Vagina (tissue), 2 donors: ENCODE results near the gene LRRC26. TPM values are rescaled to one million over a fixed set of nuclear protein-coding genes. Genes with fewer than 3 reads are reported as not detected.

Source experiments
- DNase-seq, 2 donors: peaks; one replicate each; pipeline ENCODE4 v3.0.0-alpha.2; 2017; ENCODE audit errors: extremely low spot score in 2 of 2
- H3K27ac ChIP-seq: fragments of 200-600 bp; sonication (generic); one replicate; pipeline ENCODE4 v1.5.1; 2019
- H3K27me3 ChIP-seq: fragments of 200-600 bp; sonication (generic); one replicate; pipeline ENCODE4 v1.5.1; 2019
- H3K36me3 ChIP-seq, 2 donors: fragments of 200-600 bp; sonication (generic); one replicate each; pipeline ENCODE4 v1.5.1; 2017 to 2019
- H3K4me1 ChIP-seq: fragments of 200-600 bp; sonication (generic); one replicate; pipeline ENCODE4 v1.5.1; 2019
- H3K4me3 ChIP-seq, 2 donors: fragments of 200-600 bp; sonication (generic); 1 replicate in 1 of 2; 2 replicates in 1 of 2; pipeline ENCODE4 v1.5.1; 2016 to 2019
- H3K9me3 ChIP-seq: fragments of 200-600 bp; sonication (generic); one replicate; pipeline ENCODE4 v1.5.1; 2019
- POLR2A ChIP-seq, 2 donors: fragments of 450-650 bp; IDR thresholded peaks; one replicate each; pipeline ENCODE4 v1.6.1; 2017; ENCODE audit warnings: antibody characterized with exemption in 2 of 2, mild to moderate bottlenecking in 2 of 2, moderate library complexity in 2 of 2
- POLR2AphosphoS5 ChIP-seq, 2 donors: sonication (generic); formaldehyde crosslinking; IDR thresholded peaks; one replicate each; pipeline ENCODE4 v1.9.0; 2017; ENCODE audit warnings: antibody characterized with exemption in 2 of 2, mild to moderate bottlenecking in 2 of 2, low read depth in 1 of 2; ENCODE audit not compliant: insufficient read depth in 1 of 2
- intact Hi-C: fragments of 100-400 bp; cut with DNase I; formaldehyde crosslinking; loops from one replicate; pipeline ENCODE4 v1.15.1; 2023
- total RNA-seq: library from RNA; depleted of rRNA; stranded (reverse); fragments of >200 nt; gene quantifications from one replicate; pipeline ENCODE4 v1.2.3, GENCODE V29; 2016
- TF ChIP-seq, protein P1 (sequence below), 3 experiments: fragments of 450-650 bp in 2 of 3; fragments of 200-600 bp in 1 of 3; sonication (generic) in 1 of 3; IDR thresholded peaks; one replicate each; pipeline ENCODE4 v1.5.1; 2017 to 2019; ENCODE audit warnings: antibody characterized with exemption in 3 of 3, mild to moderate bottlenecking in 2 of 3, moderate library complexity in 2 of 3

Gene LRRC26
- total RNA-seq, 1 donor from 2014 or later = not detected

GRCh38 chr9:137157618-137158415 lies 12.0 kb downstream of the LRRC26 start:
- Histone ChIP-seq H3K4me1 (peaks cover 29% of the 10 kb centered on the region), H3K27me3 (peaks cover 17% of the 10 kb centered on the region), H3K9me3 (no peaks in the 10 kb centered on the region), H3K4me3 (no peak overlapping the region), H3K36me3 (no peaks in the 10 kb centered on the region), H3K27ac (no peak overlapping the region)
- intact Hi-C loops = no loop called here
- DNase-seq = no peak
- no peak for TF ChIP-seq POLR2A (IDR thresholded peaks at IDR 0.05)
- TF ChIP-seq, protein P1, sequence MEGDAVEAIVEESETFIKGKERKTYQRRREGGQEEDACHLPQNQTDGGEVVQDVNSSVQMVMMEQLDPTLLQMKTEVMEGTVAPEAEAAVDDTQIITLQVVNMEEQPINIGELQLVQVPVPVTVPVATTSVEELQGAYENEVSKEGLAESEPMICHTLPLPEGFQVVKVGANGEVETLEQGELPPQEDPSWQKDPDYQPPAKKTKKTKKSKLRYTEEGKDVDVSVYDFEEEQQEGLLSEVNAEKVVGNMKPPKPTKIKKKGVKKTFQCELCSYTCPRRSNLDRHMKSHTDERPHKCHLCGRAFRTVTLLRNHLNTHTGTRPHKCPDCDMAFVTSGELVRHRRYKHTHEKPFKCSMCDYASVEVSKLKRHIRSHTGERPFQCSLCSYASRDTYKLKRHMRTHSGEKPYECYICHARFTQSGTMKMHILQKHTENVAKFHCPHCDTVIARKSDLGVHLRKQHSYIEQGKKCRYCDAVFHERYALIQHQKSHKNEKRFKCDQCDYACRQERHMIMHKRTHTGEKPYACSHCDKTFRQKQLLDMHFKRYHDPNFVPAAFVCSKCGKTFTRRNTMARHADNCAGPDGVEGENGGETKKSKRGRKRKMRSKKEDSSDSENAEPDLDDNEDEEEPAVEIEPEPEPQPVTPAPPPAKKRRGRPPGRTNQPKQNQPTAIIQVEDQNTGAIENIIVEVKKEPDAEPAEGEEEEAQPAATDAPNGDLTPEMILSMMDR (IDR thresholded peaks at IDR 0.05) = no peak
- TF ChIP-seq POLR2AphosphoS5 (IDR thresholded peaks at IDR 0.05; ENCODE audit: insufficient read depth in 1 of 2, low read depth in 1 of 2) = no peak

DNA sequence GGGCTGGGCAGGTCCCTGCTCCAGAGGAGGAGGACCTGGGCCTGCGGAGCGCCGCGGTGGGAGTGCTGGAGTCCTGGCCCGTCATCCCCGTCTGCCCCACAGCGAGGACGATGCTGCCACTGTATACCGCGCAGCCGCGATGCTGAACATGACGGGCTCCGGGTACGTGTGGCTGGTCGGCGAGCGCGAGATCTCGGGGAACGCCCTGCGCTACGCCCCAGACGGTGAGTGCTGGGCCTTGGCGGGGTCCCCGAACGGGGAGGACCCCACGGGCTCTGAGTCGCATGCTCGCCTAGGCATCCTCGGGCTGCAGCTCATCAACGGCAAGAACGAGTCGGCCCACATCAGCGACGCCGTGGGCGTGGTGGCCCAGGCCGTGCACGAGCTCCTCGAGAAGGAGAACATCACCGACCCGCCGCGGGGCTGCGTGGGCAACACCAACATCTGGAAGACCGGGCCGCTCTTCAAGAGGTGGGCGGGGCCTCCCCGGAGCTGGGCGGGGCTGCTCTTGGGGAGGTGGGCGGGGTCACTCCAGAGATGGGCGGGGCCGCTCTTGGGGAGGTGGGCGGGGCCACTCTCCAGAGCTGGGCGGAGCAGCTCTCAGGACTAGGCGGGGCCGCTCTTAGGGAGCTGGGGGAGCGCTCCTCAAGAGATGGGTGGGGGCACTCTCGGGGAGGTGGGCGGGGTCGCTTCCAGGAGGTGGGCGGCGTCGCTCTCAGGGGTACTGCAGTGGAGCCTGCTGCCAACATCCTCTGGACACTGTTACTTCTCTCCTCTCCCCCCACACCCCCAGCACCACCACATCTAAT lies 13.1 kb downstream of the LRRC26 start:
- peaks cover 9% of the 10 kb centered on the region for H3K27me3 ChIP-seq

DNA sequence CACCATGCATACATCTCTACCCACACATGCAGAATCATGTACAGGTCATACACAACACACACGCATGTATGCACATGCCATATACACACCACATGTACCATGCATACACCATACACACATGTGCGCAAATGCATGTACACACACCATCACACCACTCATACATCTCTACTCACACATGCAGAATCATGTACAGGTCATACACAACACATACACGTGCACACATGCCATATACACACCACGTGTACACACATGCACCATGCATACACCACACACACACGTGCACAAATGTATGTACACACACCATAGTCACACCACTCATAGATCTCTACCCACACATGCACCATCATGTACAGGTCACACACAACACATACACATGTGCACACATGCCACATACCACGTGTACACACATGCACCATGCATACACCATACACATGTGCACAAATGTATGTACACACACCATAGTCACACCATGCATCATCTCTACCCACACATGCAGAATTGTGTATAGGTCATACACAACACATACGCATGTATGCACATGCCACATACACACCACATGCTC lies 16.9 kb downstream of the LRRC26 start:
- intact Hi-C loops = no loop called here
- TF ChIP-seq, protein P1 (IDR thresholded peaks at IDR 0.05) = no peak
- TF ChIP-seq POLR2AphosphoS5 (IDR thresholded peaks at IDR 0.05; ENCODE audit: insufficient read depth in 1 of 2, low read depth in 1 of 2) = no peak
- TF ChIP-seq POLR2A (IDR thresholded peaks at IDR 0.05) = no peak
- Histone ChIP-seq H3K9me3 (no peaks in the 10 kb centered on the region), H3K36me3 (no peaks in the 10 kb centered on the region), H3K4me3 (no peak overlapping the region), H3K27me3 (no peaks in the 10 kb centered on the region), H3K4me1 (peaks cover 12% of the 10 kb centered on the region), H3K27ac (no peak overlapping the region)
- no peak for DNase-seq

More for the DNA sequence above, 13.1 kb downstream of the LRRC26 start:
- DNase-seq = no peak
- intact Hi-C loops = no loop called here
- peaks cover 19% of the 10 kb centered on the region for H3K4me1 ChIP-seq
- H3K4me3 ChIP-seq = peak overlapping the region in 1 of 2 donors; percentile 3
- TF ChIP-seq POLR2AphosphoS5 (IDR thresholded peaks at IDR 0.05; ENCODE audit: insufficient read depth in 1 of 2, low read depth in 1 of 2) (no peak), POLR2A (IDR thresholded peaks at IDR 0.05) (no peak)
- TF ChIP-seq, protein P1 (IDR thresholded peaks at IDR 0.05) = no peak
- H3K9me3 ChIP-seq = no peaks in the 10 kb centered on the region
- no peaks in the 10 kb centered on the region for H3K36me3 ChIP-seq
- H3K27ac ChIP-seq = no peak overlapping the region

- intact Hi-C loops = no loop called here
- H3K9me3 ChIP-seq = no peaks in the 10 kb centered on the region
- H3K4me3 ChIP-seq = no peak overlapping the region
- DNase-seq = no peak
- TF ChIP-seq POLR2AphosphoS5 (IDR thresholded peaks at IDR 0.05; ENCODE audit: insufficient read depth in 1 of 2, low read depth in 1 of 2) = no peak
- TF ChIP-seq, protein P1 (IDR thresholded peaks at IDR 0.05) = no peak
- no peak for TF ChIP-seq POLR2A (IDR thresholded peaks at IDR 0.05)
- H3K36me3 ChIP-seq = no peaks in the 10 kb centered on the region
- no peaks in the 10 kb centered on the region for H3K4me1 ChIP-seq
- H3K27ac ChIP-seq = no peak overlapping the region
- H3K27me3 ChIP-seq = no peaks in the 10 kb centered on the region
Observed at GRCh38 chr9:137150617-137151457, 19.0 kb downstream of the LRRC26 start.
